NT2/D1 (cell line): Measurements from ENCODE around the gene SPRYD3.

ENCODE experiments used
- SUZ12 ChIP-seq: IDR thresholded peaks from 2 replicates; pipeline ENCODE4 v1.6.1; 2011; ENCODE audit not compliant: insufficient read length, insufficient read depth; ENCODE audit errors: extremely low read depth
- YY1 ChIP-seq: IDR thresholded peaks from 2 replicates; pipeline ENCODE4 v1.6.1; 2011; ENCODE audit not compliant: insufficient read length, insufficient read depth
- ZNF274 ChIP-seq: IDR thresholded peaks from 2 replicates; pipeline ENCODE4 v1.6.1; 2011; ENCODE audit warnings: mild to moderate bottlenecking, low read depth, low read length

DNA sequence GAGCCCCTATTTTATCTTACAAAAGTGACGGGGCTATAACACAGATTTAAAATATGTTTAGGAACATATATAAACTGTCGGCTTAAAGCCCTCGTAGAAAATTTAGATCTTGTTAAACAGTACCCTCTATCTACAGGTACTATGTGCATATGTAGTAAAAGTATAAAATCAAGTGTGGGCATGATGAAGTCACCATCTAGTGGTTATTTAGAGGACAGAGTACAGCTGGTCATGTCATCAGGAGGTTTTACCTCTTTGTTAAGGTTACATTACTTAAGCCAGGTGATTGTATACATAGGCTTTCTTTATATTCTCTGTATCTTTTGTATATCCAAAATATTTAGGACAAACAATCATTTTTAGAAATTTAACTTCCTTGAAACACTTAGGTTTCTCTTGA, 47.6 kb downstream of the SPRYD3 start:
- TF ChIP-seq ZNF274 (no peak), YY1 (no peak), SUZ12 (no peak)
